HS-5 (cell line): ENCODE measurements around the gene PHLDA2.

ENCODE experiments used
- DNase-seq: peaks from one replicate; pipeline ENCODE4 v3.0.0-alpha.2; 2012; ENCODE audit warnings: low read depth

Gene PHLDA2, protein sequence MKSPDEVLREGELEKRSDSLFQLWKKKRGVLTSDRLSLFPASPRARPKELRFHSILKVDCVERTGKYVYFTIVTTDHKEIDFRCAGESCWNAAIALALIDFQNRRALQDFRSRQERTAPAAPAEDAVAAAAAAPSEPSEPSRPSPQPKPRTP

DNA sequence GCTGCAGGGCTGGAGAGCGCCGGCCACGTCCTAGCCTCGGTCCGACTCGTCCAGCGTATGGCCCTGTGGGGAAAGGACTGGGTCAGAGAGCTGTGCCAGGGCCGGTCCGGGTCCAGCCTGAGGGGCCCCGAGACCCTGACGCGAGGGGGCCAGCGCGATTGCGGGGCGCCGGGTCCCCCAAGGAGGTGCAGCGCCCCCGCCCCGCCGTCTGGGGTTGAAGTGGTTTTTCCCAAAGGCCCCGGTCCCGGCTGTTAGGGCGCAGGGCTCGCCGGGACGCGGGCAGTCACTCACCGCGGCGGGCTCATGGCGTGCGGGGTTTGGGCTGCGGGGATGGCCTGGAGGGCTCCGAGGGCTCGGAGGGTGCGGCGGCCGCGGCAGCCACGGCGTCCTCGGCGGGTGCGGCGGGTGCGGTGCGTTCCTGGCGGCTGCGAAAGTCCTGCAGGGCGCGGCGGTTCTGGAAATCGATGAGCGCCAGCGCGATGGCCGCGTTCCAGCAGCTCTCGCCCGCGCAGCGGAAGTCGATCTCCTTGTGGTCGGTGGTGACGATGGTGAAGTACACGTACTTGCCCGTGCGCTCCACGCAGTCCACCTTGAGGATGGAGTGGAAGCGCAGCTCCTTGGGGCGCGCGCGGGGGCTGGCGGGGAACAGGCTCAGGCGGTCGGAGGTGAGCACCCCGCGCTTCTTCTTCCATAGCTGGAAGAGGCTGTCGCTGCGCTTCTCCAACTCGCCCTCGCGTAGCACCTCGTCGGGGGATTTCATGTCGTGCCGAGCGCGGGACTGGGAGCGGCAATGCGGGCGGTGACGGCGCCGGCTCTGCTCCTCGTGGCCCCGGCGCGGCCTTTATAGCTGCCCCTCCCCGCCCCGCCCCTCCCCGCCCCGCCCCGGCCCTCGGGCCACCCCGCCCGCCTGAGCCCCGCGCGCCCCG is at the start of gene PHLDA2:
PHLDA2 (minus strand) TSS at position 816 of the 926 bp plus-strand sequence; CDS start at position 760, 56 bp downstream.
- DNase-seq, result no peak

DNA sequence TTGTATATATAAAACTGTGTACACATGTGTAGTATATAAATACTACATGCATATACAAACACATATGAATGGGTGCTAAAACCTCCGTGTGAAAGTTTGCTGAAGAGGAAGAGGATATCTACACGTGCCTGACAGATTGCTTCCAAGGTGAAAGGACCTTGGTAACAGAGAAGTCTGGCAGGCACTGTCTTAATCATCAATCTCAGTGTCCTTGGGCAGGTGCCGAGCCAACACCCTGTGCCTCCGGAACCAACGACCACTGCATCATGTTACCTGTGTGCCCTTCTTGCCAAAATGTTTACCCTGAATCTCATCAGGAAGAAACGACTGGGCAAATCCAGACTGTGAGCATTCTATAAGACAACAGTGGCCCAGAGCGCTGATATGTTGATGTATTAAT is 47.9 kb upstream of the PHLDA2 start:
- DNase-seq, result no peak

DNA sequence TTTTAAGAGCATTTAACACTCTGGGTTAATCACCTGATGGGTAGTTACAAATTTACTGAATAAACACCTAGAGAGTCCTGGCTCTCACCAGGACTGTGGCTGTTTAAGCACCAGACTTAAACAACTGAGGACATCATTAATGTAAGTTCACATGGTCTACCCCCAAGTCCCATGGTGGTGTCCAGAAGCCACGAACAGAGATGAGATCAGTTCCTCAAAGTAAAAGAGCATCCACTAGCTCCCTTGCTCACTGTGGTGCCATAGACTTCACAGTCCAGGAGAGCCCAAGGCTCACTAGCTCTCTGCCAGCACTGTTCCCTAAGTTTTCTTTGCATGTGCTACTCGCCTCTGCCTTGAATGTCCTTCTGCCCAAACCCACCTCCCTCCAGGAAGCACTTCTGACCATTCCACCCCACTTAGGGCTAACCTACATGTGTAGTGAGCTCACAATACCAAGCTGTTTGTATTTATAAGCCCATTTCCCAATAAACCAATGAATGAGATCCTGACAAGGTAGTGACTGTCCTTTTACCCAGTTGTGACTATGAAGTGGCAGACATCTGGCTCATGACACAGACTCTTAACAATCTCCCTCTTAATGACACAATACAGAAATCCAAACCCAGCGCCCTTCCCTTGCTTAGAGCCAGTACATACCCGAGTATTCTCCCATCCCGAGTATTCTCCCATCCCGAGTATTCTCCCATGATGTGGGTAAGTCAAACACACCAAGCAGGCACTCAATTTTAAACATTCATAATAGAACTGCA is 47.3 kb upstream of the PHLDA2 start:
- DNase-seq, result no peak

DNA sequence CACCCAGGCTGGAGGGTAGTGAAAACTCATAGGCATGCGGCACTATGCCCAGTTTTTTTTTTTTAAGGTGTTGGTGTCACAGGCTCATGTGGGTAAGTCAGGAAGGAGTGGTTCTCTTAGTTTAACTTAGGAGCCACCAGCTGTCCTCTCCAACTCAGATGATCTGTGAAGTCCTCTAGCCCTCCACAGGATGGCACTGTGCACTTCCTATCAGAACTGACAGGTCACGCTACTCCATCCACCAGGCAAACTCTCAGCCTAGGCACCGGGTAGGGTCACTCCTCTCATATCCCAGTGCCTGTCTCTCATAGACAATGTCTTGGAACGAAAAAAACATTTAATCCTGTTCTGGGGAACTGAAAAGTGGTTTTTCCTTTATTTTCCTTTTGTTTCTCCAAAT is 46.4 kb upstream of the PHLDA2 start:
- DNase-seq, result no peak

DNA sequence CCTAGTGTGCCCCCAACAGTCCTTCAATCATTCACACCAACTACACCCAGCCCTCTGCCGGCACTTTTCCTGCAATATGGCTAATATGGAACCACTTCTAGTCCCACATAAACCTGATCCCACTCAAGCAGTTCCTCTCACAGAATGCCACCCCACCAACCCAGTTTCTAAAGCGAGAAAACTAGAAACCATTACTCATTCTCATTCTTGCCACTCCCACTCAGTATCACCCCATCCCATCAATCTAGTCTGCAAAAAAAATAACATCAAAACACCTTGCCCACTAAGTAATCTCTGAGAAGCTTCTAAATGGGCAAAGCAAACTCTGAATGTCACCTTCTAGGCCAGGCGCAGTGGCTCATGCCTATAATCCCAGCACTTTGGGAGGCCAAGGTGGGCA is 45.1 kb upstream of the PHLDA2 start:
- no peak for DNase-seq

DNA sequence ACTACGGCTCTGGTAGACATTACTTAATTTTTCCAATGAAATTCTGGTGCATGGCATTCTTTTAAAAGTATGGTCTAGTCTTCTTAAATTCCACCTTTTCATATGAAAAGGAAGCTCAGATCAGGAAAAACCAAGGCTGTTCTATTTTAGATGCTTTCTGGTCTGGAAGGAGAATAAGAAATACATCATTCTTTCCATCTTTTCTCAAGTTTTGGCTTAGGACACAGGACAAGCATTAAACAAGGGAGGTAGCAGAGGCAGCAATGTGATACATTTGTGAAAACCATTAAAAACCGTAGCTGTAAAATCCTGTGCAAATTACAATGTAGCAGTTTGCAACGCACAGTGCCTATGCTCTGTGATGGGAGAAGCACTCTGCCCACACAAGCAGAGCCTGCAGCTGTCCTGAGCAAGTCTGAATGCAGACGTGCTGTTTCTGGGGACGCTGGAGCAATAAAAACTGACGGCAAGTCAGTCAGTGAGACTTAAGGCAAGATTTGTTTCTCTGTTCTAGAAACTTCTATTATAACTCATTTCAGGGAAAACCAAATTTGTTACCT is 39.2 kb upstream of the PHLDA2 start:
- no peak for DNase-seq

DNA sequence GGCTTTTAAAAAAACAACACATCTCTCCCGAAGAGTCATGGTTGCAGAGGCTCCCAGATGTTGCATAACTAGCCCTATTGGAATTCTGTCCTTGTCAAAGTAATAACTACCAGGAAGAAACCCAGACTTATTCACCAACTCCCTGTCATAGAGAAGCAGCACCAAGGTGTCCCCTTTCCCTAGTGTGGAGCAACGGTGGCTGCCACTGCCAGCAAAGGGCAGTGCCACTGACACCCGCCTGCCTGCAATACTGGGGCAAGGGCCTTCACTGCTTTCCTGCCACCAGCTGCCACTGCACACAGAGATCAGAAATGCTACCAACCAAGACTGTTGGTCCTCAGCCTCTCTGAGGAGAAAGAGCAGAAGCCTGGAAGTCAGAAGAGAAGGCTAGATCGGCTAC is 35.6 kb upstream of the PHLDA2 start:
- no peak for DNase-seq

DNA sequence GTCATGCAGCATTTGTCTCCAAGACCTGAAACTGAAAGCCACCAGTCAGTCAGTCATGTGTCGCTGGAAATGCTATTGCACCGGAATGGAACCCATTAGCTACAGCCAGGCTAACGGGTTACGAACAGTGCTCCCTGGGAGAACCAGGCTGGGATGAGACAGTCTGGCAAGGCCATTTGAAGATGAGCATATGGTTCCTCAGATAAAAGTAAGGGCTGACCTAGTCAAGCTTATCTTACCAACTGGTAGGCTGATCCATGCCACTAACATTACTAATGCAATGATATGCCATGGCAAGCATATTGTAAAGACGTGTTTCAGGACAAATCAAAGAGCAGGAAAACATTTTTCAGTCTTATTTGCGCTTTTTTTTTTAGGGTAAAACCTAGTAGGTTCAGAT is 34.5 kb upstream of the PHLDA2 start:
- DNase-seq, result no peak

DNA sequence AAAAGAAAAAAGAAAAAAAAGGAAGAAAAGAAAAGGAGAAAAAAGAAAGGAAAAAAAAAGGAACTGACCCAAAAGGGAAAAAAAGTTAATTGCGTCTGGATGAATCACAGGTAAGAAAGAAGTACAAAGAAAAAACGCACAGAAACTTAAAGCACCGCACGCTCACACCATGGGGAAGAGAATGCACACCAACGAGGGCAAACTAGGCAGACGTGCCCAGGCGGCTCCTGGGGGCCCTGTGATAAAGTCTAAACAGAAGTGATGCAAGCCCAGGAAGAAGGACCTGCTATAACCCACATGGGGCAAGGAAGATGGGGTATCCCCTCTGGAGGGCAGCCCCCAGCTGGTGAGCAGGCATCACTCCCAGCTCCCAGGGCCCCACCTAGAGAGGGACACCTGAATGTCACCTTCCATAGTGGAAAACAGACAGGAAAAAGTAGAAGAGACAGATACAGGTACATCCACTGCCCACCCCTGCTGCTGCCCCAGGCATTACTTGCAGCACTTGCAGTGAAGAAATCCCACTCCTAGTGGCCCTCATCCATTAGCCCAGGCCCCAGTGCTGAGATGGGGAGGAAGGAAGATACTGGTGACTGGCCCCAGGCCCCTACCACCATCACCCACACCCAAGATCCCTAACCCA is 34.0 kb upstream of the PHLDA2 start:
- no peak for DNase-seq

DNA sequence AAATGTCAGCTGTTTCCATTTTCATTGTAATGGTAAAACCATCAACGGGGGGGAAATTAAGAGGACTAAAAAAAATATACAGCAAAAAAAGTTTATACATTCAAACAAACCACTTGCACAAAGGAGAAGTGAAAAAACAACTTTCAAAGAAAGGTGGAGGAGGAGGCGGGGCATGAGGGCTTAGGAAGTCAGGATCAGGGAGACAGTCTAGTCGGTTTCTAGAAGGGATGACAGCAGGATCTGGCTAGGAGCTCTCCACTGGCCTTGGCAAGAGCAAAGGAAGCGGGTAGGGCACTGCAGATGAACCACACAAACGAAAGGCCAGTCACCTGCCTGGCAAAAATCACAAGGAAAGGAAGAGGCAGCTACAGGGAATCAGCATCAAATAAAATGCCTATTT is 31.9 kb upstream of the PHLDA2 start:
- no peak for DNase-seq

DNA sequence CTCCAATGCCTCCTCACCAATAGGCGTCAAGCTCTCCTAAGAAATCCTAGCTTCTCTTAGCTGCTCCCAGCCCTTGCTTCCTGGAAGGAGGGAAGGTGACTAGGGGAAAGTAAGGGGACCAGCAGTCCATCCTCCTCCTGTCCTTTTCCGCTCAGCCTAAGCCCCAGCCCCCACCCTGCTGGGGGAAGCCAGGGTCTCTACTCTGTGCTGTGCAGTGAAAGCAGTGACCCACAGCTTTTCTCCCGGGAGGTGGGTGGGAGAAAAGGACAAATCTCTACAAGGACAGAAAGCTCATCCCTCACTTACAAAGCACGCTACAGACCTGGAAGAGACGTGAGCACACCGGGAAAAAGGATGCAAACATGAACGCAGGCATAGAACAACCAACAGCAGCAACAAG is 30.9 kb upstream of the PHLDA2 start:
- DNase-seq, result no peak

DNA sequence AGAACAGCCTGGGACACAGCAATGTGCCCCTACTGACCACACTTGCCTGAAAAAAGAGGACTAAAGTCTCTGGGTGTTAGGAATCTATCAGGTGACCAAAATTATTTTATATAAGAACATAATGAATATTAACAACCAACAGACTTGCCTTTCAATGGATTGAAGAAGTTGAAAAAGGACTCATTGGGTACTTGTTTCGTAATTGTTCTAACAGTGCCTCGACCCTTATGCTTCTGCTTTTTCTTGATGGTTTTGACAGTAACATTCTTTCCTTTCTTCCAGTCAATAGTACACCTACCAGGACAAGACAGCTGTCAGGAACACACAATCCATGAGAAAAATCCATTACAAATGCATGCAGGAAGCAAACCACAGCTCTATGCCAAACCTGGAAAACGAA is 29.0 kb upstream of the PHLDA2 start:
- DNase-seq, result no peak

DNA sequence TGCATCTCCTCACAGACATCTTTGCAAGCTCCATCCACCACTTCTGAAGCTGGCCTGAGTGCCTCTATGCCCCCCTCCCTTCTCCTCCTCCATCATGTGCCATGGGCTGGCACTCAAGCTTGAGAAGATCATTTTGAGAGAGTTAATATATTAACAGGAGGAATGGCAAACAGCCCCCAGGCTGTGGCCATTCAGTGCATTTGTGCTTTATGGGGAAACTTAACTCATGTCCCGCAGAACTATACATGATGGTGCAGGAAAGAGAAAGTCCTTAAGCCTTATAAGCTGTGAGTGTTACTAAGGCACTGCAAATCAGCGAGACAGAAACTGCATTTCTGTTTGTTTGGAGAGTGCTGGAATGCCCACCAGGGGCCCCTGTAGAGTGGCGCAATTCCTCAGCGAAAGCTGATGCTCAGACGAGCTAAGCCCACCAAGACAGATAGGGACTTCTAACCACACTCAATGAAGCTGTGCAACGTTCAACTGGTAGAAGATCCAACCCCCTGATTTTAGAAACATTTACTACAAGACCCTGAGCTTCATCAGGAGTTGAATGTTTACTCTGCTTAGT is 26.8 kb upstream of the PHLDA2 start:
- DNase-seq, result no peak

DNA sequence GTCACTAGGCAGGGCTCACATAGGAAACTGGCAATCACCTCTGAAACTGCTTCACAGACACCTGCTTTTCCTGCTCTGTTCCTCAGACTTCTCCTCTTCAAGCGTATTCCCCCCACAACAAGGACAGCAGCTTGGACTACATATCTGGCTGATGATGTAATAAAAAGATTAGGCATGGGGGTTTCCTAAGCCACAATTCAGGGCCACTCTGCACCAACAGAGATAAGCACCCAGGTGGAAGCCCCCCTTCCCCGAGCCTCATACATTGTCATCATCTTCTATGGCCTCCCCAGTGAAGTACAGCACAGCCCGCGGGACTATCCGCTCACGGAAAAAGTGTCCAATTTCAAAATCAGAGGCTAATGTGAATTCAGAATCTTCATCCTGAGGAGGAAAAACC is 25.0 kb upstream of the PHLDA2 start:
- DNase-seq, result no peak

DNA sequence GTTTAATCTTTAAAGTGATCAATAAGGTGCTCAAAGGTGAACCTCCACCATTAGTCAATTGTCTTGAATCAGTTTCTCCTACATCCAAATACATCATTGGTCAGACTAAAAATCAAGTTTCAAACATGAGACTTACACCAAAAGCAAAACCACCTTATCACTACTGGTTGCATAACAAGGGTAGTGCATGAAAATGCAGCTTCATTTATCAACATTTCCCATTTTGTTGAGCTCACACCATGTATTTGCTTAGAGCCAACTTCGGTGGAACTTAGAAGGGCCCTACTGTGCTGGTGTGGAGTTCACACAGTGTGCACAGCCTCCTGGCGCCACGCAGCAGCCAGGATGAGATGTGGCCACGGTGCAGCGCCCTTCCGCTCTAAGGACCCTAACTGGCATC is 23.1 kb upstream of the PHLDA2 start:
- DNase-seq, result no peak

DNA sequence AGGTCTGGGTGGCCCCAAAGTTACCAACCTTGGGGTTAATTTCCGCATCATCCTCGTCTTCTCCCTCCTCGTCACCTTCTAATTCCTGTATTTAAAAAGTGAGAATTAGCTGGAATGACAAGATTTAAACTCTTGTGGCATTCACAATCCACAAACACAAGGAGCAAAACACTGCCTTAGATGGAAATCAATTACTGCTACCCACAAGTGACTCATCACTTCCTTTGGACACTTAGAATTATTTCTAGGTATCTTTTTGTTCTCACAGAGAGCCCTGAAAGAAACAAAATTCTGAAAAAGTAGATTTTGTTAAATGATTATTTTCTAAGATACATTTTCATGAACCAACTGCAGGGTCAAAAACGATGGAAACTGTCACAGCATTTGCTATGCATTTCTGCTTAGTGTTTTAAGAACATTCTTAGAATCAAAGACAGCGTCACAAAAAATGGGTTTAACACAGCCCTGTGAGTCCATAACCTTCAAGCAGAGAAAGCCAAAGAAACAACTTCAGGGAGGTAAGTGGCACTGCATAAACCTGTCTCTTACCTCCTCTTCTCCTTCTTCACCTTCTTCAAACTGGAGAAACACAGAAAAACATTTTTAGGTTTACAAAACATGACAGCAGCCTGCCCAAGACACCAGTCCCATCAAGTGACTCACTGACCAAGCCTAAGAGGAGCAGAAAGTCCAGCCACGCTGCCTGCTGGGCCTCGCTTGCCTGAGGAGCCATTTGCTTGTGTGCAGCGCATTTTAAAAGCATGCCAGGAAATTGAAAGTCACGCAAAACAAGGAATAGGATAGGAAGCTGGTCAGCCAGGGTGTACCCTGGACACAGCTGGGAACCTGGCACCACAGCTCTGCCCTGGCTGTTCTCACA is 22.3 kb upstream of the PHLDA2 start:
- DNase-seq, result no peak

DNA sequence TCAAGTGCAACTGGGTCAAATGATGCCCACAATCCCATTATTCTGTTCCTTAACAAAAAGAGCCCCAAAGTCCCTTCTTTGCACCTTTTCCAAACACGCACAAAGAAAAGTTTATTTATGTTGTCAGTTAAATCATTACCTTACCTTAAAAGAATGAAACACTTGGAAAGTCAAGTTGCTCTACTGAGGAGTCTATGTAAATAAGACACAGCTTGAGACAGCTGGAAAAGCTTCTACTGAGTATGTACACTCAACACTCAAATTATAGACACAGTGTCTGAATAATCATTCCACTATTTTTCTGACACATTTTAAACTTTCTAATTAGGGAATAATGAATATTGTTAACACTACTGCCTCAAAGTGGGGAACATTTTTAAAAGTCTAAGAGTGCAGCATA is 21.6 kb upstream of the PHLDA2 start:
- no peak for DNase-seq

DNA sequence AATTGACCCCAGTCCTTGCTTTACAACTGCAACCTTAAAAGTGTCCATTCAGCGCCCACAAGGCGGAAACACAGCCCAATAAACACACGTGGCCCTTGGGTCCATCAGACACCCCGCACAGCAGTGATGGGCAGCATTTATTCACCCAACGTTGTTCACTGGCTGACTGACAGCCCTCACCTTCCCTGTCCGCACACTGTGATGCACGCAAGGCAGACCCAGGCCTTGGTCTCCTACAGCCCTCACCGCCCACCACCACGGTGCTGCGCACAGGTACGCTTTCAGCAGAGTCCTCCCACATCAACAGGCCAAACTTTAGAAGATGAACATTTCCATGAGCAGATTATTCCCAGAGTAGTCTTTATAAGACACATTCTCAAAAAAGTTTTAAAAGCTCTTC is 20.7 kb upstream of the PHLDA2 start:
- no peak for DNase-seq

DNA sequence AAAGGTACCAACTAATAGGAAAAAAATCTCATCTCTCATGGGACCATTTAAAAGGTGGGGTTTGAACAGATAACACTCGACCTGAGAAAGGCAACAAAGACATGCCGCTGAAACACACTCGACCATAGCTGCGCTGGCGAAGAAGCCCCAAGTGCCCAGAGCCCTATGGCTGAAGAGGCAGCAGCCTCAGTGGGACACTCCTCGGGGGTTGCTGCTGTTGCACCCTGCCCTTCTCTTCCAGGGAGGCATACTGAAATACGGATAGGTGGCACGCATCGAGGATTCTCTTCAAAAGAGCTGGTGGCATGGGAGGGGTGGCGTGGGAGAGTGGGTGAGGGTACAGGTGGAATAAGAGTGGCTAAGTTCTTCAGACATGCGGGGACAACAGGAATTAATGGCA is 18.5 kb upstream of the PHLDA2 start:
- no peak for DNase-seq

DNA sequence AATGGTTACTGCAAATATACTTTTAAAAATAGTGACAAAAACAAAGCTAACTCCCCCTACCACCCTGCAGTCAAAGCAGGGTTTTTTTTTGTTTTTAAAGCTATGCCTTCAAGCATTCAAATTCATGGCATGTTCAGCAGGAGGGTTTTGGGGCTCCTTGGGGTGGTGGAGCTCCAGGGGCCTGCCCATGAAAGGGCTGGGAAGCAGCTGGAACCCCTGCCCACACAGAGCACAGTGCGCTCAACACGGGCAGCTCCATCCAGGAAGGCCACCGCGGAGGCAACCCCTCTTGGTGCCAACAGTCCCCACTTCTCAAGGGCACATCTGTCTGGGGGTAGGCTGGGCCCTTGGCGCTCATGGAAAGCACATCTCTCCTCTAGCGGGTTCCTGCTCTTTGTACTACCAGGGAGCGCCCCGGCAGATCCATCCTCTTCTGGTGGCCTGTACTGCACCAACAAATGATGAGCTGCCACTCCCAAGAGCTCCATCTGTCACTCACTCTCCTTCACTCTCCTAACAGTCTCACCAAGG is 16.6 kb upstream of the PHLDA2 start:
- no peak for DNase-seq
